Stimulated activated CD4-positive, alpha-beta T cell treated with anti-CD3 and anti-CD28 coated beads, Interleukin-1b, Interleukin-23, amount 100 ng/mL, for 48 hours (primary cell): ENCODE measurements around the gene BPHL.
"Not testable (repeated sequence)": the region's sequence is repeated elsewhere in the genome, so short reads cannot be mapped to it uniquely, and the experiment has no call there.

Experiments
- DNase-seq: peaks from one replicate; pipeline ENCODE4 v3.0.0-alpha.2; 2020

The BPHL gene

DNA sequence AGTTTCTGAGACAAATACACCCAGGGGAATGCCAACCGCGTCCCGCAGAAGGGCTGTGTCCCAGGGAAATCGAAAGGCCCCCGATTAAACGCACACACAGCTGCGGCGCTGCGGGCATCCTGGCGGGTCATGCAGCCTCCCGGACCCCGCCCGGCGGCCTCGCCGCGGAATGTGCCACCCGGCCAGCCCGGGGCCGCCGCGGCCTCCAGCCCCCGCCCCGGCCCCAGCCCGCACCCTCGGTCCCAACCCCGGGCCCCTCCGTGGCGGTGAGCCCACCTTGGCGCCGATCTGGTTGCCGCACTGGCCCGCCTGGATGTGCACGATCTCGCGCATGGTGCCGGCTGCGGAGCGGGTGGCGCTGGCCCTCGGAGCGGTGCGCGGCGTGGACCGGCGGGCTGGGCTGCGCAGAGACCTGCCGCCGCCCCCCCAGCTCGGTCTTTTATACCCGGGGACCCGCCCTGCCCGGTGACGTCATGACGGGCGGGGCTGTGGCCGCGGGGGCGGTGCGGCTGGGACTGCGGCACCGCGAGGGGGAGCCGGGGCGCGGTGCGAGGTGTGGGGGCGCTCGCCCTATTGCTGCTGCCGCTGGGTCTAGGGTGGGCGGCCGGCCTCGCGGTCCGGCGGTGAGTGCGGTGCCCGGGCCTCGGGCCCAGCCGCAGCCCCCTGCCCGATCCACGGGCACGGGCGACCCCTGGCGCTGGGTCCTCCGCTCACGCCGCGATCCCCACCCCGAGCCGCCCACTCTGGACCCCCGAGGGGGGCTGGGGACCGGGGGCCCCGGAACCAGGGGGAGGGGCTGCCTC lies 38.8 kb downstream of the BPHL start, which contains the start of gene TUBB2A:
Gene TUBB2A, minus strand, starts transcription at position 414 of the 803 bp plus-strand sequence. Its CDS starts 81 bp downstream, at position 333.
- DNase-seq: peak; percentile 78

- DNase-seq: peak; percentile 57
These were observed 41.6 kb downstream of the BPHL start for GRCh38 chr6:3159805-3160781.

DNA sequence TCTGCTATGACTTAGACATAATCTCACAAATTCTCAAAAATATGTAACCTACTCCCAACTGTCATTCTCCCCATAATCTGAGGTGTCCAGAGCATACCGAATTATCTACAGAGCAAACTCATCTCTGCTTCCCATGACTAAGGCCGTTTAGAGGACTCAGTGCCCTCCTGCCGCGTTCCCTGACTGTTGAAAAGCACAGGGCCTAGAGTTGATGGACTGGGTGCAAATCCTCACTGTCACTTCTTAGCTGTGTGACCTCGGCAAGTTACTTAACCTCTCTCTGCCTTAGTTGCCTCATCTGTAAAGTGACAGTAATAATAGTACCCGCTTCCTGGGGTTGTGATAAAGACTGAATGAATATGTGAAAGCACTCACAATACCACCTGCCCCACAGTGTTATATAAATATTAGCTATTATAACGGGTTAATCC lies 43.6 kb downstream of the BPHL start:
- DNase-seq: no peak

DNA sequence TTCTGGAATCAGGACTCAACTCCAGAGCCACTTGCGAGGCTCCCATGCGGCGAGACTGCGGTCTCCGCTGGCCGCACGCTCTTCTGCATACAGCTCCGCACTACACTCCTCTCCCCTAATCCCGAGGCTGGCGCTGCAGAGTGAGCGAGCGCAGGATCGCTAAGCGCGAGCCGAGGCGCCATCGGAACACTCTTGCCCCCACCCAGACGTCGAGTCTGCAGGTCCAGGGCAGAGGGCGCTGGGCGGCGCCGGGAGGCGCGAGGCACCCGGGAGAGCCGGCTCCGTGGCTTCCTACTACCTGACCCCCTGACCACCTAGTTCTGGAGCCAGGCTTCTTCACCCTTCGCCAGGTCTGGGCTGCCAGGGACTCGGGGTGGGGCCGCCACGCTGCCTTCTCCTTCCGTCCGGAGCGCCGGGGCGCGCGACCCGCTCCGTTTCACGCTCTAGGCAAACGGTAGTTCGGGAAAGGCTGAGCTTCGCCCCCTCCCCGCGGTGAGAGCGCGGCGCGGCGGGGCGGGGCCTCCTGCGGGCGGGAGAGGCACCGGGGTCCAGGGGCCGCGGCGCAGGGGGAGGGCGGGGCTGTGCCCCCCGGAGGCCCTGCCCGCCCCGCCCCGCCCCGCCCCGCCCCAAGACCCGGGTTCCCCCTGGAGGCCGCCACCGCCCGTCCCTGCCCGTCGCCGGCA lies 44.2 kb downstream of the BPHL start:
- peak; percentile 51 for DNase-seq

DNA sequence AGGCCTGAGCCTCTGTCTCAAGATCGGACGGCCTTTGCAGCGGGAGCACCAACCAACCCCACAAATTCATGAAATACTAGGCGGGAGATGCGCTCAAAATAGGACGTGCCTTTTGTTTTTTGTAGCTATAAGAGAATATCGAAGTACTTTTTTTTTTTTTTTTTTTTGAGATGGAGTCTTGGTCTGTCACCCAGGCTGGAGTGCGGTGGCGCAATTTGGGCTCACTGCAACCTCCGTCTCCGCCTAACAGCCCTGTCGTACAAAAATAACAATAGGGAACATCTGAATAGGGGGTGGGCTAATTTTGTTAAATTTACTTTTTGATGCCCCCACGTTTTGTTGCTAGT lies 44.7 kb downstream of the BPHL start:
- DNase-seq: no peak

GRCh38 chr6:3164388-3164787 lies 45.9 kb downstream of the BPHL start:
- no peak for DNase-seq

DNA sequence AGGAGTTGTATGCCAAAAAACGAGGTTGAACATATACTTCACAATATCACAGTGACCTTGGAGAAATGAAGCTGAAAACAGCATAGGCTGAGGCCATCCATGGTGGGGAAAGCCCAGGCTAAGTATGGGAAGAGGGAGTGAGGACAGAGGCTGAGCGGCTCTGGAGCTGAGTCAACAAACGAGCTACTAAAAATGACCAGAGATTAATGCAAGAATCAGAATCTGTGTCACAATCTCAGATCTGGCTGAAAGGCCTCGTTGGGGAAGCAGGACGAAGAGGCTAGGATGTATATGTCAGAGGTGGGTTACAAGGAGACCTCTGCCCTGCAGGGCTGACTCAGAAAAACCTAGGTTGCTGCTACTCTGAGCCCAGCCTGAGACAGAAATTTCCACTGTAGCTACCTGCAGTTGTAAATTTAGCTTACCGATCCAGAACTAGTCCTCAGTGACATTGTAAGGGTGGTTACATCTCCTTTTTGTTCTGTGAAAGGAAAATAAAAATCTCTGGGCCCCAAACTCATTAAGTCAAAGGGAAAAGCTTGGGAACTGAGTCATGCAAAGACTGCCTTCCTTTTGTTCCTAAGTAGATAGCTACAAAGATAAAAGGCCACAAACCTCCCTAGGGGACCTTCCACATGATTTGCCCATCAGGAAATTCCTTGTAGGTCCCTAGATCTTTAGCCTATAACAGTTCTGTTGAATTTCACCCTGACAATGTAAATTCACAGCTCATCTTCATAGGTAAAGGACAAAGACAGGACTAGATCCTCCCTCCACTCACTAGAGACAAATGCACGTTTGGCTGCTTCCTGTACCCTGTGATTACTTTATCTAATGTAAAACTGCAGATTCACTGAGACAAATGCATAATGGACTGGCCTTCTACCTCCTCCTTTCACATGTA lies 47.4 kb downstream of the BPHL start:
- DNase-seq: no peak

GRCh38 chr6:3166535-3167225 lies 48.2 kb downstream of the BPHL start:
- not testable (repeated sequence) for DNase-seq

DNA sequence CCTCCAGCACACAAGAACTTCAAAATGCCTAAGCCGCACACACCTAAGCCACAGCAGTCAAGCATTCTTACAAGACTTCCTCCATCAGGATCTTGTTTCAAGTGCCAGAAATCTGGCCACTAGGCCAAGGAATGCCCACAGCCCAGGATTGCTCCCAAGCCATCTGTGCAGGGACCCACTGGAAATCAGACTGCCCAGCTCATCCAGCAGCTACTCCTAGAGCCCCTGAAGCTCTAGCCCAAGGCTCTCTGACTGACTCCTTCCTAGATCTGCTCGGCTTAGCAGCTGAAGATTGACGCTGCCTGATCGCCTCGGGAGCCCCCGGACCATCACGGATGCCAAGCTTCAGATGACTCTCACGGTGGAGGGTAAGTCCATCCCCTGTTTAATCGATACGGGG lies 49.5 kb downstream of the BPHL start:
- not testable (repeated sequence) for DNase-seq

DNA sequence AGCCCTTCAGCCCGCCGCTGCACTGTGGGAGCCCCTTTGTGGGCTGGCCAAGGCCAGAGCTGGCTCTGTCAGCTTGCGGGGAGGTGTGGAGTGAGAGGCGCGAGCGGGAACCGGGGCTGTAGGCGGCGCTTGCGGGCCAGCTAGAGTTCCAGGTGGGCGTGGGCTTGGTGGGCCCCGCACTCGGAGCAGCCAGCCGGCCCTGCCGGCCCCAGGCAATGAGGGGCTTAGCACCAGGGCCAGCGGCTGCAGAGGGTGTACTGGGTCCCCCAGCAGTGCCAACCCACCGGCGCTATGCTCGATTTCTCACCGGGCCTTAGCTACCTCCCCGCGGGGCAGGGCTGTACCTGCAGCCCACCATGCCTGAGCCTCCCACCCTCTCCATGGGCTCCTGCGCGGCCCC lies 52.2 kb downstream of the BPHL start:
- DNase-seq: not testable (repeated sequence)

GRCh38 chr6:3171313-3172175 lies 53.0 kb downstream of the BPHL start:
- DNase-seq: not testable (repeated sequence)

- not testable (repeated sequence) for DNase-seq
These were observed 54.3 kb downstream of the BPHL start for GRCh38 chr6:3172789-3173188.

- not testable (repeated sequence) for DNase-seq
These were observed 55.2 kb downstream of the BPHL start for GRCh38 chr6:3173636-3174089.

DNA sequence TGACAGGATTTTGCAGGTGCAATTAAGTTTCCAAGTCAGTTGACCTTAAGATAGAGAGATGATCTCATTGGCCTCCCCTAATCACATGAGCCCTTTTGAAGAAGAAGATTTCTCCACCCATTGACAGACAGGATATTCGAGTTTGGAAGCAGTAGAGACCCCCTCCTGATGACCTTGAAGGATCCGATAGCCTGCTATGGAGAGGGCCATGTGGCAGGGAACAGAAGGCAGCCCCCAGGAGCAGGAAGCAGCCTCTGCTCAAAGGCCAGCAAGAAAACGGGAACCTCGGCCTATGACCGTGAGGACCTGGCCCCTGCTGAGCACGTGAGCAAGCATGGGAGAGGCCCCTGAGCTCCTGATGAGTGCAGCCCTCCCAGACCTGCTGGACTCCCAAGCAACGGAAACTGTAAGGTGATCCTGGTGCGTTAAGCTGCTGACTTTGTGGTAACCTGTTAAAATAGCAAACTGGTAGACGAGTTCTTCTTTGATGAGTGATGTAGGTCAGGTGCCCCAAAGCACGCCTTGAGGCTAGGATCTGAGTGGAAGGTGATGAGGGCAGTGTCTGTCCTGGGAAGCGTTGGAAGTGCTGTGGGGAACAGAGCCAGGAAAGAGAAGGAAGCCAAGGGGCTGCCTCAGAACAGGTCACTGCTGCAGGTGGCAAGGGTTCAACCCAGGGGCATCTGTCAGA lies 57.3 kb downstream of the BPHL start:
- no peak for DNase-seq

DNA sequence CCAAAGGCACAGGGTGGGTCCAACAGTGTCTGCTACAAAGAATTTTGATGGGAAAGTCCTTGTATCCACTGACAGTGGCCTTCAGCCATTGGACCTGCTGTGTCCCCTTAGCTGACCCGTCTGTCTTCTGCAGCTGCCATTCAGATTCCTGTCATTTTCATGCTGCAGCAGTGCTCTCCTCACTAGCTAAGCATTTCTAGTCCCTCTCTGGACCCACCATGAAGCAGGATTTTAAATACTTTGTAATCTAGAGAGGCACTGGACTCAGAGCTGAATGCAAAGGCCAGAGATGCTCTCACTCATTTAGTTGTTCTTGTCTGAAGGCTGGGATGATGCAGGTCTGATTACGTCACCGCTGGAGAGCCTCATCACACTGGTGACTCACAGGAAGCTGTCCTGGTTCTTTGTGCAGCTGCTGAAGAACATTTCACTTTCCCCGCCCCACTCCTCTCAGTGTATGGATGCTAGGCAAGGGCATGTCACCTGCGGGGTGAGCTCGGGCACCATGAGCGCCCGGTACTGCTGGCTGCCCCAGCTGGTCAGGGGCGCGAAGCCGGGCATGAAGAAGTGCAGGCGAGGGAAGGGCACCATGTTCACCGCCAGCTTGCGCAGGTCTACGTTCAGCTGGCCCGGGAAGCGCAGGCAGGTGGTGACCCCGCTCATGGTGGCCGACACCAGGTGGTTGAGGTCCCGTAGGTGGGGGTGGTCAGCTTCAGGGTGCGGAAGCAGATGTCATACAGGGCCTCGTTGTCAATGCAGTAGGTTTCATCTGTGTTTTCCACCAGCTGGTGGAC lies 58.2 kb downstream of the BPHL start:
- peak; percentile 66 for DNase-seq

DNA sequence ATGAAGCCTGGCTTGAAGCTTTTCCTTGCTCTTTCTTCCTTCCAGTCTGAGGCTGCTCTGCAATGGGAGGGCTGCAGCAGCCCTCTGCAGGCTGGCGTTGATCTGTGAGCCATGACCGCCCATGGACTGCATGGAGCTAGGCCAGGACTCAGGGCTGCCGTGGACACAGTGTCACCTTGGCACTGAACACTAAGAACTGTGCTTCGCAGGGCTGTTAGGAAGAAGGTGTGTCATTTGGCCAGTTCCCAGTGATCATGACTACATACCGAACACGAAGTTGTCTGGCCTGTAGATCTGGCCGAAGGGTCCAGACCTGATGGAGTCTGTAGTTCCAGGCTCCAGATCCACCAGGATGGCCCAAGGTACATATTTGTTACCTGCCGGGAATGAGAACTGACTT lies 60.2 kb downstream of the BPHL start:
- DNase-seq: not testable (repeated sequence)

DNA sequence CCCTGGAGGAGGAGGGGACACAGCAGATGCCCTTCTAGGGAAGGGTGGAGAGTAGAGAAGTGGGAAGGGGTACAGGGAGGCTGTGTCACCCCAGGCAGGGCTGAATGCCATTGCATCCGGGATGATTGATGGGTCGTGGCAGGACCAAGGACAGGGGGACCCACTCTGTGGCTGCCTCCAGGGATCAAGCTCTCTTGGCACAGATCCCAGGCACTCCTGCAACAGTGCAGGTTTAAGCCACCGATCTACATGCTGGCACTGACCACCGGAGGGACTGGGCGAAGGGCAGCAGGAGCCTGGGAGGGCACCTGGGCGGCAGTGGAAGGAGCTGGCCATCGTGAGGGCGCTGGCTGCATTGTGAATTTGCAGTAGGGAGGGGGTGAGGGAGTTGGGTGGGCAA lies 61.4 kb downstream of the BPHL start:
- not testable (repeated sequence) for DNase-seq

- no peak for DNase-seq
These were observed 62.6 kb downstream of the BPHL start for GRCh38 chr6:3181105-3181504.

DNA sequence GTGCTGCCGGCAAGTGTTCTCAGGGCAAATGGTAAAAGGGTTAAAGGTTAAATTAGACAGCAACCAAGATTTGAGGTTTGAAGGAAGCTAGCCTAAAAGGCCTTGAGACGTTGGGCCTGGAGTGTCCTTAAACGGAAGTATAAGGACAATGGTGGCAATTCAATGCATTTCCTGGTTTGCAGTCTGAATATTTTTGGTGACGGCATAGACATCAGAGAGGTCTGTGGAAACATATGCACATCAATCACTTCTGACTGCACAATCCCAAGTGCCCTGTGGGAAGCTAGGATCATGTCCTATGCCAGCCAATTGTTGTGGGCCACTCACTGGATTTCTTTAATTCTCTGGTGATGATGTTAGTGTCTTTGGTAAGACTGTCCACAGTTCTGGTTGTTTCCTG lies 64.6 kb downstream of the BPHL start:
- DNase-seq: no peak
